NCI-H510A (cell line): ENCODE measurements around the gene AKAP6.

Experiments used
- DNase-seq: peaks from one replicate; lab custom pipeline; 2025; lab: John Stamatoyannopoulos, UW

Gene AKAP6

GRCh38 chr14:32623300-32624093 is 294.4 kb downstream of the AKAP6 start:
- DNase-seq: no peak

- no peak for DNase-seq
Measured at GRCh38 chr14:32625211-32625610, 296.1 kb downstream of the AKAP6 start.

- DNase-seq: no peak
Measured at GRCh38 chr14:32627545-32628298, 298.6 kb downstream of the AKAP6 start.

- no peak for DNase-seq
Measured at GRCh38 chr14:32629236-32629635, 300.1 kb downstream of the AKAP6 start.

- DNase-seq: no peak
Measured at GRCh38 chr14:32630701-32631100, 301.6 kb downstream of the AKAP6 start.

- DNase-seq: no peak
Measured at GRCh38 chr14:32633224-32633859, 304.2 kb downstream of the AKAP6 start.

- no peak for DNase-seq
Measured at GRCh38 chr14:32633930-32634329, 304.8 kb downstream of the AKAP6 start.

GRCh38 chr14:32635061-32635719 is 306.1 kb downstream of the AKAP6 start:
- no peak for DNase-seq

GRCh38 chr14:32637582-32637981 is 308.5 kb downstream of the AKAP6 start:
- no peak for DNase-seq

GRCh38 chr14:32639208-32639607 is 310.1 kb downstream of the AKAP6 start:
- DNase-seq: no peak

GRCh38 chr14:32645551-32645950 is 316.5 kb downstream of the AKAP6 start:
- DNase-seq: no peak

- no peak for DNase-seq
Measured at GRCh38 chr14:32648434-32648833, 319.3 kb downstream of the AKAP6 start.

- DNase-seq: no peak
Measured at GRCh38 chr14:32650030-32650429, 320.9 kb downstream of the AKAP6 start.

GRCh38 chr14:32650665-32651064 is 321.6 kb downstream of the AKAP6 start:
- DNase-seq: no peak

- DNase-seq: no peak
Measured at GRCh38 chr14:32654106-32654505, 325.0 kb downstream of the AKAP6 start.

- no peak for DNase-seq
Measured at GRCh38 chr14:32656601-32657000, 327.5 kb downstream of the AKAP6 start.

- no peak for DNase-seq
Measured at GRCh38 chr14:32657081-32657480, 328.0 kb downstream of the AKAP6 start.

GRCh38 chr14:32661216-32661615 is 332.1 kb downstream of the AKAP6 start:
- DNase-seq: no peak

GRCh38 chr14:32662211-32662610 is 333.1 kb downstream of the AKAP6 start:
- DNase-seq: no peak

GRCh38 chr14:32666308-32666707 is 337.2 kb downstream of the AKAP6 start:
- DNase-seq: no peak

GRCh38 chr14:32667287-32667686 is 338.2 kb downstream of the AKAP6 start:
- DNase-seq: no peak

GRCh38 chr14:32667791-32668190 is 338.7 kb downstream of the AKAP6 start:
- no peak for DNase-seq
